ENCODE data around the gene KRT27.
A peak's percentile ranks its signal among the peaks of the same experiment; 100 is the strongest.
"Not testable (repeated sequence)": the region's sequence is repeated elsewhere in the genome, so short reads cannot be mapped to it uniquely, and the experiment has no call there.

KRT27 gene

GRCh38 chr17:40782450-40782849, at the start of gene KRT27:
Gene KRT27, minus strand, starts transcription at chr17:40782550. Its CDS starts 57 bp downstream, at chr17:40782493.
- no peak for DNase-seq

GRCh38 chr17:40830085-40830776, 47.9 kb upstream of the KRT27 start:
- DNase-seq, result no peak

GRCh38 chr17:40828454-40829044, 46.2 kb upstream of the KRT27 start:
- no peak for DNase-seq

GRCh38 chr17:40827746-40828453, 45.5 kb upstream of the KRT27 start:
- no peak for DNase-seq

GRCh38 chr17:40825599-40825998, 43.2 kb upstream of the KRT27 start:
- DNase-seq, result no peak

GRCh38 chr17:40824015-40824832, 41.9 kb upstream of the KRT27 start:
- DNase-seq, result no peak

GRCh38 chr17:40822132-40822812, 39.9 kb upstream of the KRT27 start, which contains the start of gene KRT10:
Gene KRT10, minus strand, starts transcription at chr17:40822614. Its CDS starts 29 bp downstream, at chr17:40822585.
- no peak for DNase-seq

- no peak for DNase-seq
These were observed 39.2 kb upstream of the KRT27 start for GRCh38 chr17:40821536-40821935.

- DNase-seq, result no peak
These were observed 38.0 kb upstream of the KRT27 start for GRCh38 chr17:40820228-40820838.

GRCh38 chr17:40819528-40820125, 37.3 kb upstream of the KRT27 start:
- DNase-seq, result no peak

GRCh38 chr17:40818733-40819527, 36.6 kb upstream of the KRT27 start:
- peak; percentile 51 to 59 for DNase-seq

- no peak for DNase-seq
These were observed 36.0 kb upstream of the KRT27 start for GRCh38 chr17:40818343-40818732.

GRCh38 chr17:40817103-40817682, 34.8 kb upstream of the KRT27 start:
- DNase-seq, result no peak

- no peak for DNase-seq
These were observed 34.2 kb upstream of the KRT27 start for GRCh38 chr17:40816569-40816968.

- DNase-seq, result no peak
These were observed 33.0 kb upstream of the KRT27 start for GRCh38 chr17:40815381-40815780.

GRCh38 chr17:40814657-40815056, 32.3 kb upstream of the KRT27 start:
- DNase-seq, result not testable (repeated sequence)

- no peak for DNase-seq
These were observed 31.5 kb upstream of the KRT27 start for GRCh38 chr17:40813804-40814203.

GRCh38 chr17:40812639-40813038, 30.3 kb upstream of the KRT27 start:
- no peak for DNase-seq

- no peak for DNase-seq
These were observed 28.1 kb upstream of the KRT27 start for GRCh38 chr17:40810494-40810893.

GRCh38 chr17:40809721-40810421, 27.5 kb upstream of the KRT27 start:
- DNase-seq, result no peak

Data from NCI-H524 (cell line).